ENCODE measurements around the gene FAU.

GRCh38 chr11:65120831-65121230 is 1.1 kb downstream of the FAU start:
- TF ChIP-seq CTCF (IDR thresholded peaks at IDR 0.05) (no peak), POLR2A (IDR thresholded peaks at IDR 0.05) (no peak)

Measured in thyroid gland (tissue), 4 donors.